OCI-LY3 (cell line): Measurements from ENCODE around the gene LTBP3.

Experiments used
- CTCF ChIP-seq: fragments of 200-600, 300-600 bp; sonication (generic); IDR thresholded peaks from 2 replicates; pipeline ENCODE4 v1.5.1; 2014; ENCODE audit warnings: antibody characterized with exemption, low read length, low read depth
- EZH2phosphoT487 ChIP-seq: fragments of 200-600 bp; shearing (Covaris generic); IDR thresholded peaks from 2 replicates; pipeline ENCODE4 v1.6.1; 2018; ENCODE audit warnings: antibody characterized with exemption, mixed run types, low read depth

- TF ChIP-seq CTCF (no peak), EZH2phosphoT487 (no peak)
Observed at GRCh38 chr11:65599216-65599954, 41.2 kb upstream of the LTBP3 start.
